Activated CD8-positive, alpha-beta T cell treated with anti-CD3 and anti-CD28 coated beads for 36 hours (primary cell): ENCODE measurements around the gene PLA2R1. TPM values are rescaled to one million over a fixed set of nuclear protein-coding genes. Genes with fewer than 3 reads are reported as not detected.
A peak's percentile ranks its signal among the peaks of the same experiment; 100 is the strongest.

Experiments
- ATAC-seq: fragments of 200-7000 bp; cut with Tn5 transposase; one replicate; pipeline ENCODE4 v1.10.0; 2021; ENCODE audit warnings: mild to moderate bottlenecking, moderate library complexity
- CTCF ChIA-PET: fragments of 350-600 bp; sonication (Branson Sonifier 250); formaldehyde crosslinking; loops from one replicate; lab custom pipeline; 2021; ENCODE audit warnings: antibody characterized with exemption; lab: Charles Lee
- POLR2A ChIA-PET: fragments of 350-600 bp; sonication (Branson Sonifier 250); formaldehyde crosslinking; loops from one replicate; lab custom pipeline; 2021; ENCODE audit warnings: antibody characterized with exemption; lab: Charles Lee
- DNase-seq: peaks from one replicate; pipeline ENCODE4 v3.0.0-alpha.2; 2020
- H3K27ac Mint-ChIP-seq: one replicate; pipeline ENCODE4 v1.8.0; 2021; ENCODE audit warnings: mild to moderate bottlenecking, mixed read lengths
- H3K27me3 Mint-ChIP-seq: one replicate; pipeline ENCODE4 v1.8.0; 2021; ENCODE audit warnings: mixed read lengths
- H3K36me3 Mint-ChIP-seq: one replicate; pipeline ENCODE4 v1.8.0; 2021; ENCODE audit warnings: low read depth, mixed read lengths
- H3K4me1 Mint-ChIP-seq: one replicate; pipeline ENCODE4 v1.8.0; 2021; ENCODE audit warnings: low read depth, mixed read lengths
- H3K4me3 Mint-ChIP-seq: one replicate; pipeline ENCODE4 v1.8.0; 2021; ENCODE audit warnings: mild to moderate bottlenecking, moderate library complexity, mixed read lengths
- H3K9me3 Mint-ChIP-seq: one replicate; pipeline ENCODE4 v1.8.0; 2021; ENCODE audit warnings: mixed read lengths
- CTCF ChIP-seq: fragments of 200-600 bp; IDR thresholded peaks from one replicate; pipeline ENCODE4 v1.8.0; 2022; ENCODE audit warnings: antibody characterized with exemption, mild to moderate bottlenecking
- intact Hi-C: fragments of 100-400 bp; cut with micrococcal nuclease; formaldehyde crosslinking; loops from one replicate; pipeline ENCODE4 v1.10.0; 2022
- total RNA-seq, 2 experiments: library from RNA; stranded (reverse); gene quantifications; one replicate each; pipeline ENCODE4 v1.2.3, GENCODE V29; 2021

The PLA2R1 gene
- total RNA-seq, 2 experiments from 2014 or later: not detected

- Mint-ChIP-seq H3K27ac (no peak overlapping the region), H3K36me3 (no peaks in the 10 kb centered on the region), H3K9me3 (no peaks in the 10 kb centered on the region), H3K4me1 (no peaks in the 10 kb centered on the region), H3K27me3 (no peaks in the 10 kb centered on the region), H3K4me3 (no peak overlapping the region)
- ChIA-PET CTCF (no interaction called here), POLR2A (no interaction called here)
- ATAC-seq (no peak), DNase-seq (no peak)
- TF ChIP-seq CTCF: no peak
- intact Hi-C loops: no loop called here
Observed at GRCh38 chr2:159941729-159942128, 120.7 kb downstream of the PLA2R1 start.

GRCh38 chr2:159939946-159940345 lies 122.5 kb downstream of the PLA2R1 start:
- no peaks in the 10 kb centered on the region for H3K36me3 Mint-ChIP-seq
- CTCF ChIA-PET: interaction anchor here (1.5 to 1.9 kb wide), 5 partner anchors 8 to 50 kb away, joined by 3 to 6 read pairs (median 5); no protein-coding TSS in a partner anchor
- intact Hi-C loops: no loop called here
- H3K4me3 Mint-ChIP-seq: no peak overlapping the region
- H3K27me3 Mint-ChIP-seq: no peaks in the 10 kb centered on the region
- H3K4me1 Mint-ChIP-seq: no peaks in the 10 kb centered on the region
- TF ChIP-seq CTCF: peak; percentile 43
- ATAC-seq: peak; percentile 20
- no peak overlapping the region for H3K27ac Mint-ChIP-seq
- POLR2A ChIA-PET: no interaction called here
- DNase-seq: peak; percentile 7
- no peaks in the 10 kb centered on the region for H3K9me3 Mint-ChIP-seq

- ATAC-seq (no peak), DNase-seq (no peak)
- ChIA-PET POLR2A (no interaction called here), CTCF (interaction anchor here (1.1 to 1.5 kb wide), 2 partner anchors 9 to 819 kb away, joined by 3 read pairs; no protein-coding TSS in a partner anchor)
- no peak for TF ChIP-seq CTCF
- H3K27ac Mint-ChIP-seq: no peak overlapping the region
- no peaks in the 10 kb centered on the region for H3K9me3 Mint-ChIP-seq
- H3K27me3 Mint-ChIP-seq: peaks cover 3% of the 10 kb centered on the region
- H3K36me3 Mint-ChIP-seq: no peaks in the 10 kb centered on the region
- intact Hi-C loops: no loop called here
- H3K4me3 Mint-ChIP-seq: no peak overlapping the region
- no peaks in the 10 kb centered on the region for H3K4me1 Mint-ChIP-seq
Observed at GRCh38 chr2:159938395-159938794, 124.0 kb downstream of the PLA2R1 start.

- Mint-ChIP-seq H3K36me3 (no peaks in the 10 kb centered on the region), H3K4me3 (no peak overlapping the region), H3K9me3 (no peaks in the 10 kb centered on the region), H3K27me3 (peaks cover 3% of the 10 kb centered on the region), H3K27ac (no peak overlapping the region), H3K4me1 (no peaks in the 10 kb centered on the region)
- ChIA-PET CTCF (no interaction called here), POLR2A (no interaction called here)
- no peak for ATAC-seq
- DNase-seq: peak; percentile 9
- intact Hi-C loops: no loop called here
- no peak for TF ChIP-seq CTCF
Observed at GRCh38 chr2:159936471-159936870, 125.9 kb downstream of the PLA2R1 start.

GRCh38 chr2:159933727-159934049 lies 128.7 kb downstream of the PLA2R1 start:
- H3K27me3 Mint-ChIP-seq: peaks cover 5% of the 10 kb centered on the region
- no peak overlapping the region for H3K4me3 Mint-ChIP-seq
- ATAC-seq: no peak
- CTCF ChIA-PET: no interaction called here
- no peaks in the 10 kb centered on the region for H3K4me1 Mint-ChIP-seq
- H3K36me3 Mint-ChIP-seq: no peaks in the 10 kb centered on the region
- POLR2A ChIA-PET: no interaction called here
- TF ChIP-seq CTCF: no peak
- DNase-seq: no peak
- H3K9me3 Mint-ChIP-seq: no peaks in the 10 kb centered on the region
- intact Hi-C loops: no loop called here
- H3K27ac Mint-ChIP-seq: no peak overlapping the region
